H1 (cell line): Measurements from ENCODE around the gene TMEM154. TPM values are rescaled to one million over a fixed set of nuclear protein-coding genes. Genes with fewer than 3 reads are reported as not detected.

Experiments
- BRCA1 ChIP-seq: IDR thresholded peaks from 2 replicates; pipeline ENCODE4 v1.6.1; 2012; ENCODE audit warnings: low read depth, low read length, improper control_type of control experiment
- POLR2A ChIP-seq, 2 experiments: IDR thresholded peaks; 1 replicate in 1 of 2; 2 replicates in 1 of 2; pipeline ENCODE4 v1.6.1; 2011; ENCODE audit warnings: low read depth in 2 of 2, low read length in 2 of 2, mild to moderate bottlenecking in 2 of 2; ENCODE audit errors: control extremely low read depth in 1 of 2
- SP2 ChIP-seq: IDR thresholded peaks from 2 replicates; pipeline ENCODE4 v1.6.1; 2012; ENCODE audit warnings: mild to moderate bottlenecking, low read length, inconsistent platforms
- TAF1 ChIP-seq: IDR thresholded peaks from 2 replicates; pipeline ENCODE4 v1.6.1; 2011; ENCODE audit warnings: mild to moderate bottlenecking, low read depth, low read length
- polyA plus RNA-seq, 7 experiments: library from polyadenylated mRNA; depleted of rRNA in 3 of 7; stranded (reverse) in 5 of 7; unstranded in 2 of 7; fragments of >200 nt in 5 of 7; fragments of 200-250 nt in 2 of 7; gene quantifications; 1 replicate in 5 of 7; 2 replicates in 1 of 7; 4 replicates in 1 of 7; pipeline versions ENCODE4 v1.2.1 to v1.2.3, GENCODE V29; 2011 to 2013; ENCODE audit warnings: missing spikeins in 2 of 7, mixed read lengths in 2 of 7
- total RNA-seq: library from RNA; stranded (reverse); fragmentation: NEBNext Ultra II Directional; extraction: Animal tissue kit (Norgen Biotek cat#: 25700); gene quantifications from 2 replicates; pipeline ENCODE4 v1.2.1, GENCODE V29; 2021

TMEM154 gene
- total and polyA plus RNA-seq, 2 of the 8 experiments (the other 6 are each of a cell fraction or from before 2014, with no cell fraction given), result 0.33 to 1.2 TPM

GRCh38 chr4:152620218-152620617 is 59.6 kb downstream of the TMEM154 start (continued):
- no peak for TF ChIP-seq BRCA1
- TF ChIP-seq TAF1, result no peak
- TF ChIP-seq POLR2A (IDR thresholded peaks at IDR 0.05; ENCODE audit: control extremely low read depth in 1 of 2, low read depth in 2 of 2, low read length in 2 of 2), result no peak
- TF ChIP-seq SP2, result no peak
